B cell (primary cell): ENCODE results near the gene SPTBN2. TPM values are rescaled to one million over a fixed set of nuclear protein-coding genes. Genes with fewer than 3 reads are reported as not detected.

Source experiments
- polyA plus RNA-seq: library from polyadenylated mRNA; depleted of rRNA; stranded (reverse); fragments of >200 nt; gene quantifications from 2 replicates; pipeline ENCODE4 v1.2.3, GENCODE V29; 2012
- small RNA-seq: library from RNA; depleted of rRNA; stranded (forward); fragments of <200 nt; gene quantifications from one replicate; pipeline ENCODE3, GENCODE V24; 2012; ENCODE audit warnings: low replicate concordance, low read depth; ENCODE audit not compliant: insufficient read length
- total RNA-seq, 2 donors: library from RNA; stranded (reverse); fragments of 120-200 nt in 1 of 2; gene quantifications; 1 replicate in 1 of 2; 2 replicates in 1 of 2; pipeline versions ENCODE4 v1.2.3 to v1.2.4, GENCODE V29; 2013 to 2022

SPTBN2 gene
- total and polyA plus RNA-seq, 2 donors (not counting 1 experiment from before 2014, with no cell fraction given): 0.67 to 1.2 TPM

Small RNAs within 50 kb of the gene (small RNA-seq; reads per million reads assigned to genes)
- not detected for gene RN7SL12P

Other genes starting within 250 kb of the SPTBN2 start
- 21.5 and 22.7 TPM in 2 replicates for gene DPP3, start 248.8 kb downstream of the SPTBN2 start, total RNA-seq
- 31.7 and 40.6 TPM in 2 replicates for gene DPP3, start 248.8 kb downstream of the SPTBN2 start, polyA plus RNA-seq
- 52.5 and 56.3 TPM in 2 replicates for gene BBS1, start 218.6 kb downstream of the SPTBN2 start, total RNA-seq
- 13.7 and 20.4 TPM in 2 replicates for gene BBS1, start 218.6 kb downstream of the SPTBN2 start, polyA plus RNA-seq
- gene ZDHHC24, start 183.2 kb downstream of the SPTBN2 start, total RNA-seq: 32.6 and 33.2 TPM in 2 replicates
- 23.9 and 29.7 TPM in 2 replicates for gene ZDHHC24, start 183.2 kb downstream of the SPTBN2 start, polyA plus RNA-seq
- gene ACTN3, start 182.3 kb downstream of the SPTBN2 start, total RNA-seq: 0.17 TPM in 1 of 2 replicates, not detected in the other
- gene ACTN3, start 182.3 kb downstream of the SPTBN2 start, polyA plus RNA-seq: 0.22 and 0.26 TPM in 2 replicates
- 20.9 and 24.0 TPM in 2 replicates for gene CTSF, start 160.6 kb downstream of the SPTBN2 start, total RNA-seq
- 14.6 and 16.6 TPM in 2 replicates for gene CTSF, start 160.6 kb downstream of the SPTBN2 start, polyA plus RNA-seq
- 0.17 and 0.39 TPM in 2 replicates for gene CCDC87, start 136.2 kb downstream of the SPTBN2 start, total RNA-seq
- 0.09 TPM in 1 of 2 replicates, not detected in the other for gene CCDC87, start 136.2 kb downstream of the SPTBN2 start, polyA plus RNA-seq
- gene CCS, start 136.0 kb downstream of the SPTBN2 start, total RNA-seq: 87.8 and 98.5 TPM in 2 replicates
- 162 and 174 TPM in 2 replicates for gene CCS, start 136.0 kb downstream of the SPTBN2 start, polyA plus RNA-seq
- gene RBM14, start 112.6 kb downstream of the SPTBN2 start, total RNA-seq: 244 and 246 TPM in 2 replicates
- 44.9 and 52.4 TPM in 2 replicates for gene RBM14, start 112.6 kb downstream of the SPTBN2 start, polyA plus RNA-seq
- gene RBM4, start 90.5 kb downstream of the SPTBN2 start, total RNA-seq: 199 and 203 TPM in 2 replicates
- gene RBM4, start 90.5 kb downstream of the SPTBN2 start, polyA plus RNA-seq: 125 and 139 TPM in 2 replicates
- gene RBM4B, start 51.3 kb downstream of the SPTBN2 start, total RNA-seq: 61.3 and 66.4 TPM in 2 replicates
- 33.2 and 36.8 TPM in 2 replicates for gene RBM4B, start 51.3 kb downstream of the SPTBN2 start, polyA plus RNA-seq
- 31.6 and 34.3 TPM in 2 replicates for gene RCE1, start 114.2 kb upstream of the SPTBN2 start, total RNA-seq
- 49.1 and 59.7 TPM in 2 replicates for gene RCE1, start 114.2 kb upstream of the SPTBN2 start, polyA plus RNA-seq
- gene LRFN4, start 127.8 kb upstream of the SPTBN2 start, total RNA-seq: 7.1 and 10.6 TPM in 2 replicates
- gene LRFN4, start 127.8 kb upstream of the SPTBN2 start, polyA plus RNA-seq: 9.4 and 12.1 TPM in 2 replicates
- gene PC, start 229.2 kb upstream of the SPTBN2 start, total RNA-seq: 2.6 and 4.4 TPM in 2 replicates
- 1.4 and 1.5 TPM in 2 replicates for gene PC, start 229.2 kb upstream of the SPTBN2 start, polyA plus RNA-seq
- gene C11orf86, start 246.1 kb upstream of the SPTBN2 start, total RNA-seq: not detected in 2 replicates
- gene C11orf86, start 246.1 kb upstream of the SPTBN2 start, polyA plus RNA-seq: not detected in 2 replicates